ENCODE measurements around the gene TPTE. TPM values are rescaled to one million over a fixed set of nuclear protein-coding genes. Genes with fewer than 3 reads are reported as not detected.
"Not testable (repeated sequence)": the region's sequence is repeated elsewhere in the genome, so short reads cannot be mapped to it uniquely, and the experiment has no call there.

The TPTE gene
- not detected for polyA plus RNA-seq
- long read RNA-seq, donor 1 = 0 reads
- long read RNA-seq, donor 2 = 0 reads
- long read RNA-seq, donor 3 = 0 reads
- long read RNA-seq, donor 4 = 0 reads
- long read RNA-seq, donor 5 = 0 reads
- long read RNA-seq, donor 6 = 0 reads
- long read RNA-seq, donor 7 = 0 reads
- long read RNA-seq, donor 8 = 0 reads
- long read RNA-seq, donor 9 = 0 reads
- long read RNA-seq, donor 10 = 0 reads
- long read RNA-seq, donor 11 = 0 reads

- peaks cover 20% of the 10 kb centered on the region for H3K9me3 ChIP-seq (ENCODE audit: control insufficient read depth, low read depth, low read length)
- no CpG with 5 or more reads among the region's 66 CpGs for WGBS (ENCODE audit: insufficient coverage, low lambda C conversion rate)
These were observed at the start of gene TPTE for GRCh38 chr21:10521091-10521598. TSS of gene TPTE (plus strand) at chr21:10521583. CDS start at chr21:10538724, 17,141 bp downstream.

GRCh38 chr21:10471999-10472398 is 49.4 kb upstream of the TPTE start:
- H3K4me1 ChIP-seq (ENCODE audit: control insufficient read depth, insufficient read depth, low read length); H3K27me3 ChIP-seq (ENCODE audit: control insufficient read depth, insufficient read depth, low read length); DNase-seq; H3K27ac ChIP-seq (ENCODE audit: low read length); H3K4me3 ChIP-seq (ENCODE audit: low read length); H3K9me3 ChIP-seq (ENCODE audit: control insufficient read depth, low read depth, low read length); H3K36me3 ChIP-seq (ENCODE audit: control insufficient read depth, insufficient read depth, low read length): not testable (repeated sequence)

More at GRCh38 chr21:10521091-10521598, at the start of gene TPTE:
- no peaks in the 10 kb centered on the region for H3K4me1 ChIP-seq (ENCODE audit: control insufficient read depth, insufficient read depth, low read length)
- DNase-seq = no peak
- no peak within 1 kb of the TSS for H3K27ac ChIP-seq (ENCODE audit: low read length)
- no peak within 1 kb of the TSS for H3K4me3 ChIP-seq (ENCODE audit: low read length)
- H3K36me3 ChIP-seq (ENCODE audit: control insufficient read depth, insufficient read depth, low read length) = no peaks in the 10 kb centered on the region
- H3K27me3 ChIP-seq (ENCODE audit: control insufficient read depth, insufficient read depth, low read length) = no peaks in the 10 kb centered on the region

GRCh38 chr21:10477794-10478193 is 43.6 kb upstream of the TPTE start:
- not testable (repeated sequence) for H3K9me3 ChIP-seq (ENCODE audit: control insufficient read depth, low read depth, low read length); H3K27me3 ChIP-seq (ENCODE audit: control insufficient read depth, insufficient read depth, low read length); H3K36me3 ChIP-seq (ENCODE audit: control insufficient read depth, insufficient read depth, low read length); H3K27ac ChIP-seq (ENCODE audit: low read length); H3K4me3 ChIP-seq (ENCODE audit: low read length); H3K4me1 ChIP-seq (ENCODE audit: control insufficient read depth, insufficient read depth, low read length); DNase-seq
- WGBS (ENCODE audit: insufficient coverage, low lambda C conversion rate) = 65% methylated on average over 4 of the region's 7 CpGs

- 40% methylated on average over 1 of the region's 4 CpGs for WGBS (ENCODE audit: insufficient coverage, low lambda C conversion rate)
- not testable (repeated sequence) for DNase-seq; H3K27ac ChIP-seq (ENCODE audit: low read length); H3K4me3 ChIP-seq (ENCODE audit: low read length); H3K9me3 ChIP-seq (ENCODE audit: control insufficient read depth, low read depth, low read length); H3K27me3 ChIP-seq (ENCODE audit: control insufficient read depth, insufficient read depth, low read length); H3K36me3 ChIP-seq (ENCODE audit: control insufficient read depth, insufficient read depth, low read length); H3K4me1 ChIP-seq (ENCODE audit: control insufficient read depth, insufficient read depth, low read length)
These were observed 41.5 kb upstream of the TPTE start for GRCh38 chr21:10479875-10480274.

GRCh38 chr21:10484864-10485263 is 36.5 kb upstream of the TPTE start:
- H3K9me3 ChIP-seq (ENCODE audit: control insufficient read depth, low read depth, low read length) = not testable (repeated sequence)
- WGBS (ENCODE audit: insufficient coverage, low lambda C conversion rate) = 17% methylated on average over 1 of the region's 3 CpGs

GRCh38 chr21:10490453-10490852 is 30.9 kb upstream of the TPTE start:
- not testable (repeated sequence) for H3K27ac ChIP-seq (ENCODE audit: low read length); DNase-seq; H3K4me1 ChIP-seq (ENCODE audit: control insufficient read depth, insufficient read depth, low read length); H3K27me3 ChIP-seq (ENCODE audit: control insufficient read depth, insufficient read depth, low read length); H3K36me3 ChIP-seq (ENCODE audit: control insufficient read depth, insufficient read depth, low read length); H3K9me3 ChIP-seq (ENCODE audit: control insufficient read depth, low read depth, low read length); H3K4me3 ChIP-seq (ENCODE audit: low read length)
- WGBS (ENCODE audit: insufficient coverage, low lambda C conversion rate) = no CpG with 5 or more reads among the region's 3 CpGs

More at GRCh38 chr21:10484864-10485263, 36.5 kb upstream of the TPTE start:
- not testable (repeated sequence) for H3K4me3 ChIP-seq (ENCODE audit: low read length); H3K27me3 ChIP-seq (ENCODE audit: control insufficient read depth, insufficient read depth, low read length); DNase-seq; H3K27ac ChIP-seq (ENCODE audit: low read length); H3K36me3 ChIP-seq (ENCODE audit: control insufficient read depth, insufficient read depth, low read length); H3K4me1 ChIP-seq (ENCODE audit: control insufficient read depth, insufficient read depth, low read length)

- Histone ChIP-seq H3K27me3 (ENCODE audit: control insufficient read depth, insufficient read depth, low read length) (no peaks in the 10 kb centered on the region), H3K4me1 (ENCODE audit: control insufficient read depth, insufficient read depth, low read length) (no peaks in the 10 kb centered on the region), H3K36me3 (ENCODE audit: control insufficient read depth, insufficient read depth, low read length) (no peaks in the 10 kb centered on the region), H3K27ac (ENCODE audit: low read length) (no peak overlapping the region), H3K4me3 (ENCODE audit: low read length) (no peak overlapping the region), H3K9me3 (ENCODE audit: control insufficient read depth, low read depth, low read length) (no peaks in the 10 kb centered on the region)
- 54% methylated on average over 4 of the region's 6 CpGs for WGBS (ENCODE audit: insufficient coverage, low lambda C conversion rate)
- DNase-seq = no peak
These were observed 10.3 kb upstream of the TPTE start for GRCh38 chr21:10511116-10511515.

- no CpG with 5 or more reads among the region's 3 CpGs for WGBS (ENCODE audit: insufficient coverage, low lambda C conversion rate)
These were observed 4.5 kb upstream of the TPTE start for GRCh38 chr21:10516889-10517288.

GRCh38 chr21:10517904-10518303 is 3.5 kb upstream of the TPTE start:
- H3K27ac ChIP-seq (ENCODE audit: low read length); H3K4me3 ChIP-seq (ENCODE audit: low read length); H3K4me1 ChIP-seq (ENCODE audit: control insufficient read depth, insufficient read depth, low read length); H3K36me3 ChIP-seq (ENCODE audit: control insufficient read depth, insufficient read depth, low read length); DNase-seq; H3K27me3 ChIP-seq (ENCODE audit: control insufficient read depth, insufficient read depth, low read length): not testable (repeated sequence)
- peaks cover 20% of the 10 kb centered on the region for H3K9me3 ChIP-seq (ENCODE audit: control insufficient read depth, low read depth, low read length)
- 36% methylated on average over 3 of the region's 10 CpGs for WGBS (ENCODE audit: insufficient coverage, low lambda C conversion rate)

More at GRCh38 chr21:10516889-10517288, 4.5 kb upstream of the TPTE start:
- H3K27me3 ChIP-seq (ENCODE audit: control insufficient read depth, insufficient read depth, low read length); H3K27ac ChIP-seq (ENCODE audit: low read length); H3K36me3 ChIP-seq (ENCODE audit: control insufficient read depth, insufficient read depth, low read length); H3K4me3 ChIP-seq (ENCODE audit: low read length); DNase-seq; H3K4me1 ChIP-seq (ENCODE audit: control insufficient read depth, insufficient read depth, low read length): not testable (repeated sequence)
- peaks cover 14% of the 10 kb centered on the region for H3K9me3 ChIP-seq (ENCODE audit: control insufficient read depth, low read depth, low read length)

- not testable (repeated sequence) for H3K4me3 ChIP-seq (ENCODE audit: low read length); H3K36me3 ChIP-seq (ENCODE audit: control insufficient read depth, insufficient read depth, low read length); H3K27ac ChIP-seq (ENCODE audit: low read length); DNase-seq; H3K27me3 ChIP-seq (ENCODE audit: control insufficient read depth, insufficient read depth, low read length); H3K4me1 ChIP-seq (ENCODE audit: control insufficient read depth, insufficient read depth, low read length)
- H3K9me3 ChIP-seq (ENCODE audit: control insufficient read depth, low read depth, low read length) = peaks cover 22% of the 10 kb centered on the region
- 100% methylated on average over 1 of the region's 75 CpGs for WGBS (ENCODE audit: insufficient coverage, low lambda C conversion rate)
These were observed 585 bp downstream of the TPTE start for GRCh38 chr21:10521835-10522500.

GRCh38 chr21:10539956-10540355 is 18.6 kb downstream of the TPTE start:
- Histone ChIP-seq H3K4me3 (ENCODE audit: low read length) (no peak overlapping the region), H3K4me1 (ENCODE audit: control insufficient read depth, insufficient read depth, low read length) (no peaks in the 10 kb centered on the region), H3K36me3 (ENCODE audit: control insufficient read depth, insufficient read depth, low read length) (no peaks in the 10 kb centered on the region), H3K27me3 (ENCODE audit: control insufficient read depth, insufficient read depth, low read length) (no peaks in the 10 kb centered on the region), H3K27ac (ENCODE audit: low read length) (no peak overlapping the region), H3K9me3 (ENCODE audit: control insufficient read depth, low read depth, low read length) (no peaks in the 10 kb centered on the region)
- 88% methylated on average over 3 of the region's 3 CpGs for whole genome bisulfite sequencing (ENCODE audit: insufficient coverage, low lambda C conversion rate)
- DNase-seq = no peak
